A549 (cell line): Measurements from ENCODE around the gene CACNA2D2. TPM values are rescaled to one million over a fixed set of nuclear protein-coding genes. Genes with fewer than 3 reads are reported as not detected.

Experiments
- ATAC-seq, 2 experiments: fragments of 200-7000 bp in 1 of 2; fragments of >200 bp in 1 of 2; cut with Nextera tagmentation in 1 of 2; cut with Tn5 transposase in 1 of 2; 3 replicates each; pipeline versions ENCODE4 v1.8.0 to v1.9.1; 2018 to 2020; ENCODE audit warnings: mild to moderate bottlenecking in 1 of 2, moderate library complexity in 1 of 2
- CTCF ChIA-PET: fragments of 300-600 bp; sonication (Branson Sonifier 250); formaldehyde crosslinking; extraction: SDS; loops from one replicate; lab custom pipeline; 2021; ENCODE audit warnings: antibody characterized with exemption, inconsistent platforms; lab: Yijun Ruan, JAX
- POLR2A ChIA-PET: fragments of 350-600 bp; formaldehyde crosslinking; extraction: SDS; loops from one replicate; lab custom pipeline; 2021; ENCODE audit warnings: antibody characterized with exemption, inconsistent platforms; lab: Yijun Ruan, JAX
- DNase-seq, 2 experiments: peaks; one replicate each; pipeline versions ENCODE4 v3.0.0 to v3.0.0-alpha.2; 2011 to 2016; ENCODE audit warnings: low read depth in 1 of 2, low spot score in 1 of 2
- FAIRE-seq: peaks from 2 replicates; lab custom pipeline; 2011; peaks lifted over from hg19 to GRCh38; lab: Jason Lieb, UNC
- H3K27ac ChIP-seq, 2 experiments: fragments of >200 bp; sonication (Bioruptor Twin); formaldehyde crosslinking; 3 replicates each; pipeline ENCODE4 v1.5.1; 2016 to 2017
- H3K4me1 ChIP-seq: fragments of >200 bp; sonication (Bioruptor Twin); formaldehyde crosslinking; 3 replicates; pipeline ENCODE4 v1.6.1; 2016
- H3K4me2 ChIP-seq: fragments of >200 bp; sonication (Bioruptor Twin); formaldehyde crosslinking; 3 replicates; pipeline ENCODE4 v1.6.1; 2016
- H3K4me3 ChIP-seq: fragments of >200 bp; sonication (Bioruptor Twin); formaldehyde crosslinking; 3 replicates; pipeline ENCODE4 v1.5.1; 2016
- H3K9me3 ChIP-seq: fragments of >200 bp; sonication (Bioruptor Twin); formaldehyde crosslinking; 3 replicates; pipeline ENCODE4 v1.6.1; 2016
- BHLHE40 ChIP-seq: IDR thresholded peaks from 2 replicates; pipeline ENCODE4 v1.6.1; 2012; ENCODE audit warnings: low read depth, low read length, inconsistent platforms
- CEBPB ChIP-seq, 2 experiments: fragments of >200 bp in 1 of 2; sonication (Bioruptor Twin) in 1 of 2; formaldehyde crosslinking in 1 of 2; IDR thresholded peaks; 2 replicates each; pipeline ENCODE4 v1.6.1; 2012 to 2016
- CHD2 ChIP-seq: fragments of 150-350 bp; IDR thresholded peaks from 2 replicates; pipeline ENCODE4 v1.6.1; 2014; ENCODE audit warnings: low read length; ENCODE audit not compliant: partially characterized antibody
- CHD4 ChIP-seq: fragments of 200-600 bp; sonication (generic); IDR thresholded peaks from 2 replicates; pipeline ENCODE4 v1.6.1; 2016; ENCODE audit warnings: antibody characterized with exemption, mild to moderate bottlenecking, borderline replicate concordance
- EHMT2 ChIP-seq: fragments of 200-600 bp; sonication (generic); IDR thresholded peaks from 2 replicates; pipeline ENCODE4 v1.6.1; 2016; ENCODE audit warnings: antibody characterized with exemption, low read depth, mild to moderate bottlenecking, moderate library complexity
- EP300 ChIP-seq, 2 experiments: fragments of >200 bp; sonication (Bioruptor Twin); formaldehyde crosslinking; IDR thresholded peaks; 2 replicates in 1 of 2; 3 replicates in 1 of 2; pipeline ENCODE4 v1.6.1; 2016 to 2017
- GATA3 ChIP-seq: IDR thresholded peaks from 2 replicates; pipeline ENCODE4 v1.6.1; 2012; ENCODE audit warnings: borderline replicate concordance
- HOXA7 ChIP-seq: fragments of 250-450 bp; sonication (Bioruptor Pico); IDR thresholded peaks from 2 replicates; pipeline ENCODE4 v1.5.0; 2020; ENCODE audit warnings: mild to moderate bottlenecking, moderate library complexity
- JUN ChIP-seq, 2 experiments: fragments of >200 bp; sonication (Bioruptor Twin); formaldehyde crosslinking; IDR thresholded peaks; 2 replicates in 1 of 2; 3 replicates in 1 of 2; pipeline ENCODE4 v1.6.1; 2016 to 2017
- MAFK ChIP-seq: fragments of 450-650 bp; IDR thresholded peaks from 2 replicates; pipeline ENCODE4 v1.6.1; 2014; ENCODE audit not compliant: partially characterized antibody
- MAZ ChIP-seq: fragments of 150-350 bp; IDR thresholded peaks from 2 replicates; pipeline ENCODE4 v1.6.1; 2014; ENCODE audit warnings: antibody characterized with exemption, low read depth, low read length, borderline replicate concordance
- NR3C1 ChIP-seq: fragments of >200 bp; sonication (Bioruptor Twin); formaldehyde crosslinking; IDR thresholded peaks from 3 replicates; pipeline ENCODE4 v1.6.1; 2017
- PHF8 ChIP-seq: fragments of 200-600 bp; sonication (generic); IDR thresholded peaks from 2 replicates; pipeline ENCODE4 v1.6.1; 2016; ENCODE audit warnings: low read depth, mild to moderate bottlenecking, antibody characterized with exemption, moderate library complexity, borderline replicate concordance
- POLR2AphosphoS2 ChIP-seq: conservative IDR thresholded peaks from 2 replicates; pipeline ENCODE4 v1.6.1; 2012; ENCODE audit warnings: low read length, improper control_type of control experiment, inconsistent platforms
- RARB ChIP-seq: fragments of 250-450 bp; sonication (Bioruptor Pico); IDR thresholded peaks from 2 replicates; pipeline ENCODE4 v1.8.0; 2021; ENCODE audit warnings: mild to moderate bottlenecking, moderate library complexity
- RCOR1 ChIP-seq: fragments of 150-350 bp; IDR thresholded peaks from 2 replicates; pipeline ENCODE4 v1.6.1; 2014; ENCODE audit warnings: antibody characterized with exemption, low read length, low read depth
- SMC3 ChIP-seq: fragments of >200 bp; sonication (Bioruptor Twin); formaldehyde crosslinking; IDR thresholded peaks from 3 replicates; pipeline ENCODE4 v1.6.1; 2018; ENCODE audit warnings: inconsistent platforms
- ZFP36 ChIP-seq: fragments of 450-650 bp; IDR thresholded peaks from 2 replicates; pipeline ENCODE4 v1.6.1; 2014; ENCODE audit warnings: borderline replicate concordance; ENCODE audit not compliant: partially characterized antibody
- WGBS: methylation state at CpG from one replicate; pipeline ENCODE4 v1.1.6; 2017; ENCODE audit errors: missing lambda C conversion rate; 5-methylcytosine and 5-hydroxymethylcytosine counted together
- polyA plus RNA-seq, 4 experiments: library from polyadenylated mRNA; depleted of rRNA in 3 of 4; stranded (reverse); fragments of >200 nt; fragmentation: RNase III in 1 of 4; extraction: RNeasy Plus Mini Kit Qiagen cat#74134 plus additional on column Dnase treatment in 1 of 4; gene quantifications; 2 replicates in 3 of 4; 3 replicates in 1 of 4; pipeline ENCODE4 v1.2.3, GENCODE V29; 2011 to 2017
- TF ChIP-seq, protein P1 (sequence below): fragments of >200 bp; sonication (Bioruptor Twin); formaldehyde crosslinking; IDR thresholded peaks from 2 replicates; pipeline ENCODE4 v1.6.1; 2016
- TF ChIP-seq, protein P2 (sequence below): fragments of 250-450 bp; sonication (Bioruptor Pico); IDR thresholded peaks from 2 replicates; pipeline ENCODE4 v1.5.0; 2020; ENCODE audit warnings: low read depth, mild to moderate bottlenecking, moderate library complexity
- TF ChIP-seq, protein P3 (sequence below): fragments of 450-650 bp; IDR thresholded peaks from 2 replicates; pipeline ENCODE4 v1.6.1; 2014; ENCODE audit warnings: antibody characterized with exemption
- TF ChIP-seq, protein P4 (sequence below): IDR thresholded peaks from 2 replicates; pipeline ENCODE4 v1.6.1; 2012

Gene CACNA2D2
- polyA plus RNA-seq, 2 of the 4 experiments (the other 2 are of a cell fraction), result 0.21 to 0.75 TPM

DNA sequence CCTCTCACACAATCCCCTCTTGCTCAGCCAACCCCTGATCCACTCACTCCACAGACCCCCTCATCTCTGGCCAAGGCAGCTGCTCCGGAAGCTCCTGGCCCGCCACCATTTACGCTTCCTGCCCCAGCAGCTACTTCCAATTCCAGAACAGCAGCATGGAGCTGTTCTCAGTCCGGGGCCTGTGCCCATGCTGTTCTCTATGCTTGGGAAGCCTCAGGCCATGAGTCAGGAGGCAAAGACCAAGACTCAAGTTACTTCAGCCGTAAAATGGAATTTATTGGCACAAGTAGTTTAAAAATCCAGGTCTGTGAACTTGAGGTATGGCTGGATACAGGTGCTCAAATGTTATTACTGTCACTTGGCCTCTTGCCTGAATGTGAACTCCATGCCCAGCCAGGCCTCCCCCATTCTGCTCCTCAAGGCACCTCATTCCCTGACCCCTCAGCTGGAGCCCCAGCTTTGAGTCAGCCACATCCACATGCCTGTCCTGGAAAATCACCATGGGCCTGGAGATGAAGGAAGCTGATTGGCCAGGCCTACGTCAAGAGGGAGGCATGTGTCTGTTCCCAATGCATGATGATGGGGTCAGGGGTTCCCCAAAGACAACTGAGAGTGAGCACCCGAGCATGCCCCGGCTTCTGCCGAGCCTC, 31.4 kb upstream of the CACNA2D2 start:
- FAIRE-seq, result no peak
- no peaks in the 10 kb centered on the region for H3K9me3 ChIP-seq
- DNase-seq, result no peak
- H3K27ac ChIP-seq, result no peak overlapping the region
- WGBS, result 43% methylated on average over 9 of the region's 9 CpGs
- ChIA-PET CTCF (interaction anchor here (0.9 to 2.7 kb wide), 4 partner anchors 14 to 98 kb away, joined by 4 to 11 read pairs (median 4); no protein-coding TSS in a partner anchor), POLR2A (no interaction called here)
- no peak overlapping the region for H3K4me2 ChIP-seq
- no peaks in the 10 kb centered on the region for H3K4me1 ChIP-seq
- TF ChIP-seq EP300 (IDR thresholded peaks at IDR 0.05) (no peak), BHLHE40 (no peak), SMC3 (no peak), JUN (IDR thresholded peaks at IDR 0.05) (no peak), GATA3 (no peak), PHF8 (no peak), CHD2 (no peak), RCOR1 (no peak)
- TF ChIP-seq, protein P1, sequence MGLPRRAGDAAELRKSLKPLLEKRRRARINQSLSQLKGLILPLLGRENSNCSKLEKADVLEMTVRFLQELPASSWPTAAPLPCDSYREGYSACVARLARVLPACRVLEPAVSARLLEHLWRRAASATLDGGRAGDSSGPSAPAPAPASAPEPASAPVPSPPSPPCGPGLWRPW, result no peak
- no peak overlapping the region for H3K4me3 ChIP-seq
- no peak for ATAC-seq

DNA sequence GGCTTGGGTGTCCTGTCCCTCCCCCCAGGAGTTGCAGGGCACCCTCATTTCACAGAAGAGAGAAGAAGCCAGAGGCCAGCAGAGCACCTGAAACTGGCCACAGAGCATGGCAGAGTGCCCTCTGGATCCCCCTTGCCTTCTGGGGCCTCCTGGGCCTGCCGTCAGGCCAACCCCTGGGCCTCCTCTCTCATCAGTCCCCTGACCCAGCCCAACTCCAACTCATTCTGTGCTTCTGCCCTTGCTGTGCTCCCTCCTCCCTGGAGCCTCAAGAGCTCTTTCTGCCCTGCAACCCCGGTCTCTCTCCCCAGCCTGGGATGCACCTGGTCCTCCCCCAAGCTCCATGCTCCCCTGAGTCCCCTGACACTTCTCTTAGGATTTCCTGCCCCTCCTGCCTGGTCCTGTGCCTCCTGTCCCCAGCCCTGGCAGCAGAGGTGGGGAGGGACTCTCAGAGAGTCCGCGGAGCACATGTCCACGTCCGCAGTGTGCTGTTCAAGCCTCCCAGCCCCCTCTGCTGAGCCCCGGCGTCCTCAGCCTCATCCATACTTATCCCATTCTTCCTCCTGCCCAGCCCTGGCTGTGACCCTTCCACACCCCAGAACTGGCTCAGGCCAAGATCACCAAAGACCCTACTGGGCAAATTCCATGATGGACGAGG, 30.5 kb upstream of the CACNA2D2 start:
- ChIA-PET CTCF (interaction anchor here (0.9 to 1.5 kb wide), 4 partner anchors 8 to 17 kb away, joined by 3 to 5 read pairs (median 4); no protein-coding TSS in a partner anchor), POLR2A (no interaction called here)
- no peaks in the 10 kb centered on the region for H3K9me3 ChIP-seq
- no peaks in the 10 kb centered on the region for H3K4me1 ChIP-seq
- DNase-seq, result no peak
- no peak overlapping the region for H3K4me2 ChIP-seq
- WGBS, result 40% methylated on average over 8 of the region's 9 CpGs
- no peak for TF ChIP-seq NR3C1
- TF ChIP-seq JUN (IDR thresholded peaks at IDR 0.05), result no peak
- TF ChIP-seq, protein P2, sequence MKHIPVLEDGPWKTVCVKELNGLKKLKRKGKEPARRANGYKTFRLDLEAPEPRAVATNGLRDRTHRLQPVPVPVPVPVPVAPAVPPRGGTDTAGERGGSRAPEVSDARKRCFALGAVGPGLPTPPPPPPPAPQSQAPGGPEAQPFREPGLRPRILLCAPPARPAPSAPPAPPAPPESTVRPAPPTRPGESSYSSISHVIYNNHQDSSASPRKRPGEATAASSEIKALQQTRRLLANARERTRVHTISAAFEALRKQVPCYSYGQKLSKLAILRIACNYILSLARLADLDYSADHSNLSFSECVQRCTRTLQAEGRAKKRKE (CRISPR knock-in tag), result no peak
- no peak for TF ChIP-seq MAZ
- TF ChIP-seq HOXA7, result no peak
- TF ChIP-seq, protein P1, result no peak
- TF ChIP-seq RCOR1, result no peak
- TF ChIP-seq, protein P3, sequence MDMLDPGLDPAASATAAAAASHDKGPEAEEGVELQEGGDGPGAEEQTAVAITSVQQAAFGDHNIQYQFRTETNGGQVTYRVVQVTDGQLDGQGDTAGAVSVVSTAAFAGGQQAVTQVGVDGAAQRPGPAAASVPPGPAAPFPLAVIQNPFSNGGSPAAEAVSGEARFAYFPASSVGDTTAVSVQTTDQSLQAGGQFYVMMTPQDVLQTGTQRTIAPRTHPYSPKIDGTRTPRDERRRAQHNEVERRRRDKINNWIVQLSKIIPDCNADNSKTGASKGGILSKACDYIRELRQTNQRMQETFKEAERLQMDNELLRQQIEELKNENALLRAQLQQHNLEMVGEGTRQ, result no peak
- TF ChIP-seq CEBPB (IDR thresholded peaks at IDR 0.05), result no peak
- no peak for TF ChIP-seq CHD2
- no peak for TF ChIP-seq ZFP36
- no peak for TF ChIP-seq CHD4
- no peak for TF ChIP-seq RARB (CRISPR knock-in tag)
- TF ChIP-seq EHMT2, result no peak
- TF ChIP-seq POLR2AphosphoS2, result no peak
- no peak for TF ChIP-seq MAFK
- TF ChIP-seq, all 56 proteins: peak for 0
- H3K27ac ChIP-seq, result no peak overlapping the region
- H3K4me3 ChIP-seq, result no peak overlapping the region
- FAIRE-seq (no peak), ATAC-seq (no peak; a peak in 1 of 6 replicates)

DNA sequence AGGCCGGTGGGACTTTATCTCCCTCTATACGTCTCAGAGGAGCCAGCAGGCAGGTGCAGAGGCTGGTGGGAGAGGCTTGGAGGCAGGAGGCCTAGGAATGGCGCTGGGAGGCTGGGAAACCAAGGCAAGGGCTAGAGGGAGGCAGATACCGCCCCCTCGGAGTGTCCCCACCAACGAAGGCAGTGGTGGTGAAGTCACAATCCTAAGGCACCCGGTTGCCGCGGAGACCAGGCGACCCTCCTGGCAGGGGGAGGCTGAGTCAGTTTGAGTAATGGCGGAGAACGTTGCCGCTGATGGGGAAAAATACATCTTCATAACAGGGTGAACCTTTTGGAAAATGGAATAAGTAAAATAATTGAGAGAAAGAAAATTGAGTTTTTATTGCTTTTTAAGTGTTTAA, 29.9 kb upstream of the CACNA2D2 start:
- H3K4me1 ChIP-seq, result no peaks in the 10 kb centered on the region
- WGBS, result 62% methylated on average over 12 of the region's 13 CpGs
- no peak overlapping the region for H3K4me2 ChIP-seq
- no peaks in the 10 kb centered on the region for H3K9me3 ChIP-seq
- H3K4me3 ChIP-seq, result no peak overlapping the region
- no peak for FAIRE-seq
- TF ChIP-seq, protein P4, sequence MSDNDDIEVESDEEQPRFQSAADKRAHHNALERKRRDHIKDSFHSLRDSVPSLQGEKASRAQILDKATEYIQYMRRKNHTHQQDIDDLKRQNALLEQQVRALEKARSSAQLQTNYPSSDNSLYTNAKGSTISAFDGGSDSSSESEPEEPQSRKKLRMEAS, result no peak
- TF ChIP-seq CHD4, result no peak
- DNase-seq, result no peak
- POLR2A ChIA-PET, result no interaction called here
- CTCF ChIA-PET, result interaction anchor here (1.0 kb wide), 2 partner anchors 9 to 18 kb away, joined by 3 read pairs; no protein-coding TSS in a partner anchor
- H3K27ac ChIP-seq, result no peak overlapping the region
- ATAC-seq, result no peak
